ENCODE measurements around the gene MARVELD2. TPM values are rescaled to one million over a fixed set of nuclear protein-coding genes. Genes with fewer than 3 reads are reported as not detected.

The MARVELD2 gene
- total RNA-seq, 1 experiment from 2014 or later, result 21.6 TPM

GRCh38 chr5:69462170-69462569 lies 47.3 kb downstream of the MARVELD2 start:
- ChIA-PET RAD21 (ENCODE audit: low non-redundant PET in 1 of 2, low total read pairs in 2 of 2, uncharacterized antibody in 2 of 2, unreplicated experiment in 2 of 2) (no interaction called here), POLR2A (no interaction called here), CTCF (no interaction called here)
- Histone ChIP-seq H3K9ac (ENCODE audit: low read length) (no peak overlapping the region), H3K27ac (ENCODE audit: low read depth, low read length) (no peak overlapping the region), H3K9me2 (ENCODE audit: insufficient read depth) (no peaks in the 10 kb centered on the region), H3K4me3 (replicated peaks in 1 of 2; ENCODE audit: low read depth in 1 of 2, low read length in 2 of 2) (no peak overlapping the region), H3K4me2 (ENCODE audit: low read length) (no peak overlapping the region), H3K4me1 (ENCODE audit: control insufficient read depth in 1 of 2, insufficient read depth in 2 of 2, low read length in 2 of 2) (no peaks in the 10 kb centered on the region), H4K20me1 (ENCODE audit: insufficient read depth) (no peaks in the 10 kb centered on the region), H3K36me3 (ENCODE audit: control insufficient read depth in 1 of 2, insufficient read depth in 2 of 2, low read length in 2 of 2) (no peaks in the 10 kb centered on the region), H3K27me3 (ENCODE audit: insufficient read depth, low read length) (no peaks in the 10 kb centered on the region), H3K79me2 (ENCODE audit: insufficient read depth, low read length) (no peaks in the 10 kb centered on the region), H2AFZ (ENCODE audit: low read depth, low read length, poor library complexity, severe bottlenecking) (no peak overlapping the region), H3K9me3 (ENCODE audit: control insufficient read depth in 1 of 2, insufficient read depth in 1 of 2, low read depth in 1 of 2, low read length in 2 of 2) (no peaks in the 10 kb centered on the region)
- ATAC-seq (no peak), DNase-seq (ENCODE audit: low read depth, low spot score) (no peak)
- intact Hi-C loops (cut with micrococcal nuclease), result no loop called here
- TF ChIP-seq FOSL1 (IDR thresholded peaks at IDR 0.05; ENCODE audit: low read depth) (no peak), EZH2phosphoT487 (IDR thresholded peaks at IDR 0.05; ENCODE audit: borderline replicate concordance) (no peak), YY1 (IDR thresholded peaks at IDR 0.05; ENCODE audit: extremely low read depth, insufficient replicate concordance, low read depth, low read length) (no peak), CEBPB (IDR thresholded peaks at IDR 0.05; ENCODE audit: low read depth) (no peak), ZNF274 (IDR thresholded peaks at IDR 0.05; ENCODE audit: low read depth, low read length) (no peak), POLR2A (IDR thresholded peaks at IDR 0.05; ENCODE audit: borderline replicate concordance, extremely low read depth, insufficient read depth, insufficient read length) (no peak), TCF7L2 (IDR thresholded peaks at IDR 0.05; ENCODE audit: borderline replicate concordance, extremely low read depth, insufficient read depth, insufficient read length) (no peak), MAX (IDR thresholded peaks at IDR 0.05) (no peak), RAD21 (IDR thresholded peaks at IDR 0.05; ENCODE audit: low read depth) (no peak), ATF3 (IDR thresholded peaks at IDR 0.05) (no peak), JUND (IDR thresholded peaks at IDR 0.05) (no peak), SIN3A (IDR thresholded peaks at IDR 0.05; ENCODE audit: low read depth) (no peak), ZBTB33 (IDR thresholded peaks at IDR 0.05; ENCODE audit: extremely low read depth, insufficient replicate concordance, low read length) (no peak), REST (IDR thresholded peaks at IDR 0.05; ENCODE audit: low read depth) (no peak)
- BruUV-seq (replicated peaks), result no TSS peak
